Measurements from ENCODE around the gene DMRTC1B.
"Not testable (repeated sequence)": the region's sequence is repeated elsewhere in the genome, so short reads cannot be mapped to it uniquely, and the experiment has no call there.

DMRTC1B gene, protein sequence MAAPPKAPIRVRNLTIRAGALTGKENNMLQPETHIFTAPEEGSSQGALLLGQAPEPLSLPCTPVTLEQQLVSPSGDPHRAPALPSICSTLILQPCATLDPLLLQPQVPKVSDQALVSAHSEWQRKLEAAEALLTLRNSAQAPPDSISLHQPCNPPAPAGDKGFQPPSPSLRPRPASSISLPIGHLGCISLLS

DNA sequence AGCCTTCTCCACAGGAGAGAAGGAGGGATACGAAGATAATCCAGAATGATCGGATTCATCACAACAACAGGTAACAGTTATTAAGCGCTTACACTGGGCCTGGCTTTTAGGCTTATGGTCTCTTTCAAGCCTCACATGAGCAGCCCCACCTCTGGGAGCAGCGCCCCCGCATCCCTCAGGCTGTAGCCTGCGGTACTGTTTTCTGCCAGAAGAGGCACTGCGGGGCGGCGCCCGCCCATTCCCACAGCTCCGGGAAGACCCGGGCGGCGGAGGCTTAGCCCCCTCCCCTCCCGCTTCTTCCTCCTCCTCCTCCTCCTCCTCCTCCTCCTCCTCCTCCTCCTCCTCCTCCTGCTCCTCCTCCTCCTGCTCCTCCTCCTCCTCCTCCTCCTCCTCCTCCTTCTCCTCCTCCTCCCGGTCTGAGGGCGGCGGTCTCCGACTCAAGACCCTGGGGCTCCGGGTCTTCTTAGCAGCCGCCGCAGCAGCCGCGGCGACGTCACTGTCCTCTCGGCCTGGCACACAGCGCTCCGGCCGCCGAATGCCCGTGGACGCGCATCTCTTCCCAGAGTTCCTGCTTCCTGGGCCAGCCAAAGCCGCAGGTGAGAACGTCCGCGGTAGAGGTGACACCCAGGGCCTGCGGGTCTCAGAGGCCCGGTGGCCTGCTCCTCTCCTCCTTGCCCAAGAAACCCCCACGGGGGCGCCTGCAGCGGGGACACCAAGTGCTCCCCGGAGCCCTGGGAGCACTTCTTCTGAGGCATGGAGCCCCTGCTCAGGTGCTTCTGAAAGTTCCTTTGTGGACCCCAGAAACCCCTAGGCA is at the start of gene DMRTC1B:
Gene DMRTC1B (plus strand): TSS at position 238 of the 814 bp plus-strand sequence. CDS start 68,246 bp downstream, outside the sequence.
- DNase-seq (ENCODE audit: low read depth in 2 of 2) = not testable (repeated sequence)

DNA sequence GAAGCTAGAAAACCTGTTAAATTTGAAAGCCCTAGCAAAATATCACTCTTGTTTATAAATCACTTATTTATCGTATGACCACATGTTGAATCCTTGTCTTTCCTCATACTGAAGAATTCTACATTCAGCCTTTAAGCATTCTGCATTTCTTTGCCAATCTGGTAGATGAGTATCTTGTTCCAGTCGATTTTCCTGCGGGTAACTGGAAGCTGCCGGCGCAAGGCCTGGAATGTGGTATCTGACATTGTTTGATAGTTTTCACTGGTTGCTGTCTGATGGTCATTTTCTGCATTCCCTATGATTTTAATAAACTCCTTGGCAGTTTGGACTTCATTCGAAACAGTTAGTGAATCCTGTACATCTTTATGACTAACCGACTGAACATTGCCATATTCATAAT is 48.8 kb upstream of the DMRTC1B start:
- no peak for DNase-seq (ENCODE audit: low read depth in 2 of 2)

DNA sequence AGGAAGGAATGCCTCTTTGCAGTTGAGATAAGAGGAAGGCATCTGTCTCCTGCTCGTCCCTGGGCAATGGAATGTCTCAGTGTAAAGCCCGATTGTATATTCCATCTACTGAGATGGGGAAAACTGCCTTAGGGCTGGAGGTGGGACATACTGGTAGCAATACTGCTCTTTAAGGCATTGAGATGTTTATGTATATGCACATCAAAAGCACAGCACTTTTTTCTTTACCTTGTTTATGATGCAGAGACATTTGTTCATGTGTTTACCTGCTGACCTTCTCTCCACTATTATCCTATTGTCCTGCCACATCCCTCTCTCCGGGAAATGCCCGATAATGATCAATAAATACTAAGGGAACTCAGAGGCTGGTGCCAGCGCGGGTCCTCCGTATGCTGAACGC is 43.1 kb upstream of the DMRTC1B start:
- DNase-seq (ENCODE audit: low read depth in 2 of 2) = not testable (repeated sequence)

DNA sequence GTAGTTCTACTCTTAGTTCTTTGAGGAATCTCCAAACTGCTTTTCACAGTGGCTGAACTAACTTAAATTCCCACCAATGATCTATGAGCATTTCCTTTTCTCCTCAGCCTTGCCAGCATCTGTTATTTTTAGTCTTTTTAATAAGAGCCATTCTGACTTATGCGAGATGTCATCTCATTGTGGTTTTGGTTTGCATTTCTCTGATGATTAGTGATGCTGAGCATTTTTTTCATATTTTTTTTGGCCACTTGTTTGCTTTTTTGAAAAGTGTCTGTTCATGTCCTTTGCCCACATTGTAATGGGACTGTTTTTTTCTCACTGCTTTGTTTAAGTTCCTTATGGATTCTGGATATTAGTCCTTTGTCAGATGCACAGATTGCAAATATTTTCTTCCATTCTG is 41.1 kb upstream of the DMRTC1B start:
- no peak for DNase-seq (ENCODE audit: low read depth in 2 of 2)

DNA sequence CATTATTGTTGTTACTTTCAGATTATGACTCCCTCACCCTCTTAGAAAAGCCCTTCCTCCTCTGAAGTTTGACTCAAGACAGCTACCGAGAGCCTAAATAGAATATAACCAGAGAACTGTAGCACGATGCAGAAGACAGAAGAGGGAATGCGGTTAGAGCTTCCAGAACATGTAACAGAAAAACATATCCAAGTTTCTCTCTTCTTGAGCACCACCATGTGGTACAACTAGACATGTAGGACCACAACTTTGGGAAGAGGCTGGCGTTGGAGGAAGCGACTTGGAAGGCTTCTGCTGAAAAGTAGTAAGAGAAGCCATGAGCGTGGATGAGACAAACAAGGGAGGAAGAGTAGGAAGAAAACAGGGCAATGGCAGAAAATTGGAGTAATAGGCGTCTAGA is 31.1 kb upstream of the DMRTC1B start:
- DNase-seq (ENCODE audit: low read depth in 2 of 2) = not testable (repeated sequence)

DNA sequence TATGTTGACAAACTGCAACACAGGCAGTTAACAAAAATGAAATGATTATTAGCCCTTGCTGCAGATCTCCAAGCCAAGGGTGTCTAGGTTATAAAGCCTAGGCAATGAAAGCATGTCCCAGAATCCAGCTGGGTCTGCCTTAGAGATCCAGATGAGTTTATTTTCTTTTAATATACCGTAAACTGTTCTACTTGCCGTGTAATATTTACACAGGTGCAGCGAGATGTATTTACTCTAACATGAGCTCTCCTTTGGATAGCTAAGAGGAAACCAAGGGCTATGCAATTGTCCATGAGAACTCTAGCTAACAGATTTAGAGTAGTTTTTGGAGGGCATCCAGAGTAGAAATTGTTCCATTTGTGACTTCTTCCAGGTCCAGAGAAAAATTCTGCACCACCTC is 28.1 kb upstream of the DMRTC1B start:
- DNase-seq (ENCODE audit: low read depth in 2 of 2) = not testable (repeated sequence)

DNA sequence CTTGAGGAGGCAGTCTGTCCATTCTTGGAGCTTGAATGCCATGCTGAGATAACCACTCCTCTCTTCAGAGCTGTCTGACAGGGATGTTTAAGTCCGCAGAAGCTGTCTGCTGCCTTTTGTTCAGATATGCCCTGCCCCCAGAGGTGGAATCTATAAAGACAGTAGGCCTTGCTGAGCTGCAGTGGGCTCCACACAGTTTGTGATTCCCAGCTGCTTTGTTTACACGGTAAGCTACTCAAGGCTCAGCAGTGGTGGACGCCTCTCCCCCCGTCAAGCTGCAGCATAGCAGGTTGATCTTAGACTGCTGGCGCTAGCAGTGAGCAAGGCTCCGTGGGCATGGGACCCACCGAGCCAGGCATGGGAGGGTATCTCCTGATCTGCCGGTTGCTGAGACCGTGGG is 16.2 kb upstream of the DMRTC1B start:
- DNase-seq (ENCODE audit: low read depth in 2 of 2) = not testable (repeated sequence)

DNA sequence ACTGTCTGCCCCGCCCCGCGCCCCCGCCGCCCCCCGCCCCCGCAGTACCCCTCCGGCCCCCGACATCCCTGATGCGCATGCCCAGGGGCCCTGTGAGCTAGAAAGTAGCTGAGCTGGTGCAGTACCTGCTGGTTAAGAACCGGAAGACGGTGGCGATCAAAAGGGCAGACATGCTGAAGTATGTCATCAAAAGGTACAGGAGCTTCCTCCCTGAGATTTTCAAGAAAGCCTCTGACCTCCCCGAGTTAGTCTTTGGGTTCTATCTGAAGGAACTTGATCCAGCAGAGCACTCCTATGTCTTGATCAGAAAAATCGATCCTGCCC is 739 bp downstream of the DMRTC1B start:
- not testable (repeated sequence) for DNase-seq (ENCODE audit: low read depth in 2 of 2)

DNA sequence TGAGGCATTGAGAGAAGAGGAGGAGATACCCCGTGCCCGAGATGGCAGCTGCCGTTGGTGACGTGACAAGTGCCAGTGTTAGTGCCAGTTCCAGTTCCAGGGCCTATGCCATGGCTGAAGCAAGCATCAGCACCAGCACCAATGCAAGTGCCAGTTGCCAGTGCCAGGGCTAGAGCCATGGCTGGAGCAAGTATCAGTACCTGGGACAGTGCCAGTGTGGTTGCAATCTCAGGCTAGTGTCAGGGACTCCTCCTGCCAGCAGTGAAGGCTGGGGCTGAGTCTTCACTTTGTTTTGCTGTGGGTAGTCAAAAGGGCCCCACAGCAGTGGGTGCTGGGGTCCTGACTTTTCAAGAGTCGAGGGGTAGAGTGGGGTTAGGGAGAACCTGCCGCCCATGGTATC is 1.5 kb downstream of the DMRTC1B start:
- not testable (repeated sequence) for DNase-seq (ENCODE audit: low read depth in 2 of 2)

DNA sequence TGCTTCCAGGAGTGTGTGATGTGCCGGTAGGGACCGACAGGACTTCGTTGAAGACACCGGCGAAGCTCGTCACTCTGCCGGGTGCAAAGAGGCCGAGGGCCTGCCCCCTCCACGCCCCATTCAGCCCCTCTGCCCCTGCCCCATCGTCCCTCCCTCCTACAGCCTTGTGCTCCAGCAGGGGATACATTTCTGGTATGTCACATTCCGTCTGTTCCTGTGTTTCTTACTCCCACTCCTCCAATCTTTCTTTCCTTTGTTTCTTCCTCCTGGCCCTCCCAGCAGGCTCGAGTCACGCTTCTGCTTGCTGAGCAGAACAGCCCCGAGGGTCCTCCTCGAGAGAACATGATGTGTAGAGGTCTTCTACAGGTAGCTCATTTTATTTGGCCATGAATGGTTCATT is 5.9 kb downstream of the DMRTC1B start, which contains the start of gene FAM236B:
Gene FAM236B (minus strand): TSS at position 101 of the 400 bp plus-strand sequence. CDS start 100 bp downstream, at position 1.
- DNase-seq (ENCODE audit: low read depth in 2 of 2) = not testable (repeated sequence)

DNA sequence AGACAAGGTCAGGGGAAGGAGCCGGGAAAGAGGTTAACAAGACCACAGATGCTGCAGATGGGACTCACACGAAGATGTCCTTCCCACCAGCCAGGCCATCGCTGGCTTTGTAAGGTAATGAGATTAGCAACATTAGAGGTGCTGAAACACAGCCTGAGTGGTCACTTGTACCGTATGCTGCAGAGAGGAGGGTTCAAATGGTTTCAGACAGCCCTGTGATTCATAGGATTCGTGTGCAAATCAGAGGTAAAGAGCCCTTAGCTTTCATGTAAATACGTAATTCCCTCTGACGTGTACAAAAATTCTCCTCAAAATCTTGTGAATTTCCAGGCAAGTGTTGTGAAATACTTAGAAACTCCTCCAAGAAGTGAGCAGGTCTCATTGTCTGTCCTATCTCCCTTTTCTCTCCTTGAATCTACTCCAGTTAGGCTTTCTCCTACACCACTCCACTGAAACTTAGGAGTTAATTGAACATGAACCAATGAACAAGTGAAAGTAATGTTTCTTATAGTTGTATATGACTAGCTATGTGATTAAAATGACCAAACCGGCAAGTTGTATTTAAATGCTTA is 6.8 kb downstream of the DMRTC1B start:
- not testable (repeated sequence) for DNase-seq (ENCODE audit: low read depth in 2 of 2)

DNA sequence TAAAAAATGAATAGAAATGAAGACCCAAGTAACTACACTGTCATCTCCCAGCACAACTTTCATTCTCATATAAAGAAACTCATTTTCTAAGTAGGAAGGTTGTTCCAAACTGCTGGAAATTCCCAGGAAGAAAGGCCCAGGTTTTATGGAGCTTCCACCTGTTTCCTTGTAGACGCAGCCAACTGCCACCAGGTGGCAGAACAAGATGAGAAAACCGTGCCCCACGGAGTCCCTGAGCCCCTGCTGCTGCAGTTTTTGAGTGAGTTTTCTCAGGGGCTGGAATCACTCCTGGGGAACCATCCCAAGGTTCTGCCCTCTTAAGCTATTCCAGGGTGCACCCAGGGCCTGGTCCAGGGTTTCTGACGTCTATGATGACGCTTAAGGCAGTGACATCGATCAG is 7.3 kb downstream of the DMRTC1B start:
- DNase-seq (ENCODE audit: low read depth in 2 of 2) = not testable (repeated sequence)

DNA sequence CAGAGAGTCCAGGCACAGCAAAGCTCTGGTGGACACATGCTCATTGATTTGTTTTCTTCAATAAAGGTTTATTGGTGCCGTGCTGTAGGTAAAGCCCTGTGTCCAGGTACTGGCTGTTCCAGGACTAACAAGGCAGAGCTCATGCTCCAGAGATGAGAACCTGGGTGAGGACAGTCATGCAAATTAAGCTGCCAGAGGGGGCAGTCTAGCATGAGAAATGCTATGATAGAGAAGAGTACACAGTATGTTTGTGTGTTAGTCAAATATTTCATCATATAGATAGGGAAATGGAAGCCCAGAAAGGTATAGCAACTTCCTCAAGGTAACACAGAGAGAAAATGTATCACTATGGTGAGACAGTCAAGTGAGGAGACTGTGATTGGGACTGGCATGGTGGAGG is 11.5 kb downstream of the DMRTC1B start:
- DNase-seq (ENCODE audit: low read depth in 2 of 2) = not testable (repeated sequence)

DNA sequence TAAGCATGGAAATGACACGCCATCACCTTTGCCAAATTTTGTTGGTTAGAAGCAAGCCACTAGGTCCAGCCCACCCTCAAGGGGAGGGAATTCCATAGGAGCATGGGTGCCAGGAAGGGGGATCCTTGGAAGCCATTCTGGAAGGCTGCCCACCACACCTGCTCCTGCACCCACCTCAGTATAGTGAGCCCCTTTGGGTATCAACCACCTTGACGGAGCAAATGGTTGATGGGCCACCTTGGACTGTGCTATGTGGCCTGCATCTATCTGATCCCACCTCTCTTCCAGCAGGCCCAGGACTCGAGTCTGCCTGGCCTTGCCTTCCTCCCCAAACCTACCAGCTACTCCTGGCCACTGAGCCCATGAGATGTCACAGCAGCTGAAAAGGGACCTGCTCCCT is 13.7 kb downstream of the DMRTC1B start:
- DNase-seq (ENCODE audit: low read depth in 2 of 2) = not testable (repeated sequence)

DNA sequence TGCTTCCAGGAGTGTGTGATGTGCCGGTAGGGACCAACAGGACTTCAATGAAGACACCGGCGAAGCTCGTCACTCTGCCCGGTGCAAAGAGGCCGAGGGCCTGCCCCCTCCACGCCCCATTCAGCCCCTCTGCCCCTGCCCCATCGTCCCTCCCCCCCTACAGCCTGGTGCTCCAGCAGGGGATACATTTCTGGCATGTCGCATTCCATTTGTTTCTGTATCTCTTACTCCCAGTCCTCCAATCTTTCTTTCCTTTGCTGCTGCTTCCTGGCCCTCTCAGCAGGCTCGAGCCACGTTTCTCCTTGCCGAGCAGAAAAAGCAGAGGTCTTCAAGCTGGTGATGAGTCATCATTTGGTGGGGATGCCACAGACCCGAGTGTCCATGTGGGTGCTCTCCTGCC is 31.4 kb downstream of the DMRTC1B start, which contains the start of gene FAM236D:
Gene FAM236D (minus strand): TSS at position 101 of the 400 bp plus-strand sequence. CDS start 100 bp downstream, at position 1.
- DNase-seq (ENCODE audit: low read depth in 2 of 2) = not testable (repeated sequence)

DNA sequence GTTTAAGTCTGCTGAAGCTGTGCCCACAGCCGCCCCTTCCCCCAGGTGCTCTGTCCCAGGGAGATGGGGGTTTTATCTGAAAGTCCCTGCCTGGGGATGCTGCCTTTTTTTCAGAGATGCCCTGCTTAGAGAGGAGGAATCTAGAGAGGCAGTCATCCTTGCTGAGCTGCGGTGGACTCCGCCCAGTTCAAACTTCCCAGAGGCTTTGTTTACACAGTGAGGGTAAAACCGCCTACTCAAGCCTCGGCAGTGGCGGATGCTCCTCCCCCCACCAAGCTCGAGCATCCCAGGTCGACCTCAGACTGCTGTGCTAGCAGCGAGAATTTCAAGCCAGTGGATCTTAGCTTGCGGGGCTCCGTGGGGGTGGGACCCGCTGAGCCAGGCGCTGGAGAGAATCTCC is 54.0 kb downstream of the DMRTC1B start:
- not testable (repeated sequence) for DNase-seq (ENCODE audit: low read depth in 2 of 2)

DNA sequence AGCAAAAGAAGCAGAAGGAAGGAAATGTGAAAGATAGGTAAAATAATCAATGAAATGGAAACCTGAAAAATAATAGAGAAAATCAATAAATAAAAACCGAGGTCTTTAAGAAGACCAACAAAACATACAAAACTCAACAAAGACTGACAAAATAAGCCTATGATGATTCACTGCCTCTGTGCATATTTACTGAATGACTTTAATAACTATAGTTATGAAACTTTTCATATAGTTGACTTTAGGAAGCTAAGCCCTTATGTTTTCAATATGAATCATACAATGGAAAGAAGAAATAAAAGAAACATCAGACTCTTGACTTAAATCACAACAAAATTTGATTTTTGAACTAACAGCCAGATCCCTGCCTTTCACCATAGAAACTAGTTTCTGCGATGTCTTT is 60.8 kb downstream of the DMRTC1B start:
- DNase-seq (ENCODE audit: low read depth in 2 of 2) = not testable (repeated sequence)

DNA sequence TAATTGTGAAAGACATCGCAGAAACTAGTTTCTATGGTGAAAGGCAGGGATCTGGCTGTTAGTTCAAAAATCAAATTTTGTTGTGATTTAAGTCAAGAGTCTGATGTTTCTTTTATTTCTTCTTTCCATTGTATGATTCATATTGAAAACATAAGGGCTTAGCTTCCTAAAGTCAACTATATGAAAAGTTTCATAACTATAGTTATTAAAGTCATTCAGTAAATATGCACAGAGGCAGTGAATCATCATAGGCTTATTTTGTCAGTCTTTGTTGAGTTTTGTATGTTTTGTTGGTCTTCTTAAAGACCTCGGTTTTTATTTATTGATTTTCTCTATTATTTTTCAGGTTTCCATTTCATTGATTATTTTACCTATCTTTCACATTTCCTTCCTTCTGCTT is 106.2 kb downstream of the DMRTC1B start:
- not testable (repeated sequence) for DNase-seq (ENCODE audit: low read depth in 2 of 2)

DNA sequence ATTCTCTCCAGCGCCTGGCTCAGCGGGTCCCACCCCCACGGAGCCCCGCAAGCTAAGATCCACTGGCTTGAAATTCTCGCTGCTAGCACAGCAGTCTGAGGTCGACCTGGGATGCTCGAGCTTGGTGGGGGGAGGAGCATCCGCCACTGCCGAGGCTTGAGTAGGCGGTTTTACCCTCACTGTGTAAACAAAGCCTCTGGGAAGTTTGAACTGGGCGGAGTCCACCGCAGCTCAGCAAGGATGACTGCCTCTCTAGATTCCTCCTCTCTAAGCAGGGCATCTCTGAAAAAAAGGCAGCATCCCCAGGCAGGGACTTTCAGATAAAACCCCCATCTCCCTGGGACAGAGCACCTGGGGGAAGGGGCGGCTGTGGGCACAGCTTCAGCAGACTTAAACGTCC is 113.0 kb downstream of the DMRTC1B start:
- DNase-seq (ENCODE audit: low read depth in 2 of 2) = not testable (repeated sequence)
